B cell (primary cell): ENCODE measurements around the gene PRSS56. TPM values are rescaled to one million over a fixed set of nuclear protein-coding genes. Genes with fewer than 3 reads are reported as not detected.

ENCODE experiments used
- ATAC-seq: fragments of 200-7000 bp; cut with Tn5 transposase; one replicate; pipeline ENCODE4 v1.10.0; 2021; ENCODE audit warnings: low read depth, mild to moderate bottlenecking, moderate number of reproducible peaks, moderate library complexity
- CTCF ChIA-PET: fragments of 350-600 bp; sonication (Branson Sonifier 250); formaldehyde crosslinking; loops from one replicate; lab custom pipeline; 2021; ENCODE audit warnings: antibody characterized with exemption, inconsistent platforms; lab: Charles Lee
- POLR2A ChIA-PET: fragments of 350-600 bp; sonication (Branson Sonifier 250); formaldehyde crosslinking; loops from one replicate; lab custom pipeline; 2021; ENCODE audit warnings: antibody characterized with exemption; lab: Charles Lee
- DNase-seq: peaks from one replicate; pipeline ENCODE4 v3.0.0; 2013
- H2AFZ ChIP-seq: 2 replicates; pipeline ENCODE4 v1.6.1; 2012; ENCODE audit warnings: mild to moderate bottlenecking, low read depth, low read length; ENCODE audit not compliant: insufficient read depth, poor library complexity, severe bottlenecking
- H3K27ac ChIP-seq, 2 donors: 1 replicate in 1 of 2; 2 replicates in 1 of 2; pipeline ENCODE4 v1.5.1; 2012 to 2013; ENCODE audit warnings: low read length in 2 of 2, mild to moderate bottlenecking in 2 of 2, moderate library complexity in 1 of 2
- H3K27me3 ChIP-seq, 4 experiments: fragments of 200-600 bp in 1 of 4; sonication (generic) in 1 of 4; replicated peaks in 1 of 4; 1 replicate in 2 of 4; 2 replicates in 2 of 4; pipeline versions ENCODE4 v1.6.1 to v1.7.0; 2013 to 2016; ENCODE audit warnings: low read length in 3 of 4, mild to moderate bottlenecking in 2 of 4, mixed read lengths in 1 of 4, moderate library complexity in 1 of 4; ENCODE audit not compliant: insufficient read depth in 4 of 4, control insufficient read depth in 3 of 4; ENCODE audit errors: control extremely low read depth in 1 of 4
- H3K36me3 ChIP-seq, 2 experiments: replicated peaks in 1 of 2; 1 replicate in 1 of 2; 2 replicates in 1 of 2; pipeline versions ENCODE4 v1.6.1 to v1.7.1; 2013; ENCODE audit warnings: low read length in 1 of 2; ENCODE audit not compliant: insufficient read depth in 2 of 2, control insufficient read depth in 1 of 2; ENCODE audit errors: control extremely low read depth in 1 of 2, extremely low read depth in 1 of 2
- H3K4me1 ChIP-seq, 2 donors: fragments of 200-600 bp in 1 of 2; sonication (generic) in 1 of 2; 1 replicate in 1 of 2; 2 replicates in 1 of 2; pipeline versions ENCODE4 v1.5.1 to v1.6.1; 2013 to 2017; ENCODE audit warnings: low read length in 2 of 2; ENCODE audit not compliant: control insufficient read depth in 2 of 2, insufficient read depth in 2 of 2
- H3K4me2 ChIP-seq: replicated peaks from 2 replicates; pipeline ENCODE3; 2012; ENCODE audit warnings: mild to moderate bottlenecking, low read depth, low read length; ENCODE audit not compliant: poor library complexity, severe bottlenecking
- H3K4me3 ChIP-seq, 5 experiments: fragments of 200-600 bp in 1 of 5; sonication (generic) in 1 of 5; 1 replicate in 3 of 5; 2 replicates in 2 of 5; pipeline versions ENCODE4 v1.5.1 to v1.7.0; 2011 to 2016; ENCODE audit warnings: low read length in 4 of 5, mild to moderate bottlenecking in 4 of 5, low read depth in 2 of 5, control low read depth in 1 of 5, moderate library complexity in 1 of 5; ENCODE audit not compliant: insufficient read depth in 1 of 5; ENCODE audit errors: control extremely low read depth in 1 of 5, extremely low read depth in 1 of 5
- H3K79me2 ChIP-seq: fragments of 200-600 bp; sonication (generic); one replicate; pipeline ENCODE4 v1.6.0; 2016; ENCODE audit warnings: low read length; ENCODE audit not compliant: control insufficient read depth, insufficient read depth
- H3K9ac ChIP-seq: fragments of 200-600 bp; sonication (generic); 2 replicates; pipeline ENCODE4 v1.6.1; 2017; ENCODE audit warnings: mild to moderate bottlenecking, low read length, moderate library complexity
- H3K9me3 ChIP-seq, 3 donors: one replicate each; pipeline versions ENCODE4 v1.6.1 to v1.7.1; 2013; ENCODE audit warnings: low read length in 2 of 3; ENCODE audit not compliant: control insufficient read depth in 2 of 3, insufficient read depth in 1 of 3; ENCODE audit errors: control extremely low read depth in 1 of 3
- H4K20me1 ChIP-seq: 2 replicates; pipeline ENCODE4 v1.6.0; 2012; ENCODE audit warnings: mild to moderate bottlenecking, low read length; ENCODE audit not compliant: insufficient read depth, control insufficient read depth, poor library complexity, severe bottlenecking
- H3K27ac Mint-ChIP-seq: one replicate; pipeline ENCODE4 v1.8.0; 2021; ENCODE audit warnings: mixed read lengths
- H3K27me3 Mint-ChIP-seq: one replicate; pipeline ENCODE4 v1.8.0; 2021; ENCODE audit warnings: mixed read lengths
- H3K4me1 Mint-ChIP-seq: one replicate; pipeline ENCODE4 v1.8.0; 2021; ENCODE audit warnings: mixed read lengths
- H3K4me3 Mint-ChIP-seq: one replicate; pipeline ENCODE4 v1.8.0; 2021; ENCODE audit warnings: mixed read lengths
- H3K9me3 Mint-ChIP-seq: one replicate; pipeline ENCODE4 v1.8.0; 2022; ENCODE audit warnings: mixed read lengths; ENCODE audit not compliant: insufficient read depth
- EZH2 ChIP-seq: IDR thresholded peaks from 2 replicates; pipeline ENCODE4 v1.6.1; 2012; ENCODE audit warnings: borderline replicate concordance, low read depth, mild to moderate bottlenecking, moderate library complexity, low read length; ENCODE audit not compliant: insufficient read depth, poor library complexity, severe bottlenecking
- WGBS: methylation state at CpG from one replicate; pipeline ENCODE4 v1.1.5; 2013; ENCODE audit warnings: missing lambda C conversion rate; ENCODE audit not compliant: insufficient coverage; 5-methylcytosine and 5-hydroxymethylcytosine counted together
- intact Hi-C: fragments of 100-400 bp; cut with micrococcal nuclease; formaldehyde crosslinking; loops from one replicate; pipeline ENCODE4 v1.10.0; 2022
- polyA plus RNA-seq: library from polyadenylated mRNA; depleted of rRNA; stranded (reverse); fragments of >200 nt; gene quantifications from 2 replicates; pipeline ENCODE4 v1.2.3, GENCODE V29; 2012
- total RNA-seq, 2 donors: library from RNA; stranded (reverse); fragments of 120-200 nt in 1 of 2; gene quantifications; 1 replicate in 1 of 2; 2 replicates in 1 of 2; pipeline versions ENCODE4 v1.2.3 to v1.2.4, GENCODE V29; 2013 to 2022
- TF ChIP-seq, protein P1 (sequence below): fragments of 200-600 bp; IDR thresholded peaks from one replicate; pipeline ENCODE4 v1.8.0; 2022; ENCODE audit warnings: antibody characterized with exemption, mild to moderate bottlenecking

Gene PRSS56
- total and polyA plus RNA-seq, 2 donors (not counting 1 experiment from before 2014, with no cell fraction given), result not detected

DNA sequence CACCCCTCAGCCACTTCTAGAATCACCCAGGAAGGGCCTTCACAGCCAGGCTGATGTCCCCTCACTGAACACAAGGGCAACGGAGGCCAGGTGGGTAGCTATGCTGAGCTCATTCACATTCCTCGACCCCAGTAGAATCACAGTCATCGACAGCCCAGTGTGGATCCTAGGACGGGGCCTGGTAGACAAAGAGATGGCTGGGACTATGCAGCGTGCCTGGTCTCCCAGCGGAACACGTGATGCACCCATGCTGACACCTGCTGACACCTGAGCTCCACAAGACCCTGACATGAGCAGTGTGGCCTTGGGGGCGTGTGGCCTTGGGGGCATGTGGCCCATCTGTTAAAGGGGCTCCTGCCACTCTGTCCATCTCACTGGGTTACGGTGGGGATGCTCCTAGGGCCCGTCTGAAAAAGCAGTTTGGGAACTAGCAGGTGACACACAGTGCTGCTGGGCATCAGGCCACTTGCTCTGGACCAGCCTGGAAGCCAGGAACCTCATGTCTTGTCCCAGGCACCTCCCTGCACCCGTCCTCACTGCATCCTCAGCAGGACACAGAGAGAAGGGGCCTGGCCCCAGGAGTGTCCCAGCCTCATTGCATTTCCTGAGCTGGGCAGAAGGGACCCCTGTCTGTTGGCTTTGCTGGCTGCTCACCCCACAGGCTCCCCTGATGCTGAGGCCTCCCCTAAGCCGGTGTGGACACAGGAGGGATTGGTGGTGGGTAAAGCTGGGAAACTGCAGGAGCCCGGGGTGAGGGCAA, 42.3 kb upstream of the PRSS56 start:
- H3K4me2 ChIP-seq, result no peak overlapping the region
- H3K27me3 Mint-ChIP-seq, result peaks cover 25% of the 10 kb centered on the region
- no peaks in the 10 kb centered on the region for H3K79me2 ChIP-seq
- H4K20me1 ChIP-seq, result no peaks in the 10 kb centered on the region
- H2AFZ ChIP-seq, result no peak overlapping the region
- DNase-seq, result no peak
- no peak overlapping the region for H3K9ac ChIP-seq
- peaks cover under 1% of the 10 kb centered on the region for H3K9me3 Mint-ChIP-seq
- H3K9me3 ChIP-seq, result no peaks in the 10 kb centered on the region
- H3K4me1 Mint-ChIP-seq, result no peaks in the 10 kb centered on the region
- H3K4me1 ChIP-seq, result no peaks in the 10 kb centered on the region
- intact Hi-C loops, result no loop called here
- H3K4me3 Mint-ChIP-seq, result no peak overlapping the region
- peaks cover 0 to 12% (median 0%) of the 10 kb centered on the region in 4 experiments for H3K27me3 ChIP-seq
- CTCF ChIA-PET, result no interaction called here
- H3K4me3 ChIP-seq, result no peak overlapping the region
- POLR2A ChIA-PET, result no interaction called here
- H3K36me3 ChIP-seq, result no peaks in the 10 kb centered on the region
- no peak overlapping the region for H3K27ac ChIP-seq
- no peak for ATAC-seq
- no peak for TF ChIP-seq EZH2
- TF ChIP-seq, protein P1, sequence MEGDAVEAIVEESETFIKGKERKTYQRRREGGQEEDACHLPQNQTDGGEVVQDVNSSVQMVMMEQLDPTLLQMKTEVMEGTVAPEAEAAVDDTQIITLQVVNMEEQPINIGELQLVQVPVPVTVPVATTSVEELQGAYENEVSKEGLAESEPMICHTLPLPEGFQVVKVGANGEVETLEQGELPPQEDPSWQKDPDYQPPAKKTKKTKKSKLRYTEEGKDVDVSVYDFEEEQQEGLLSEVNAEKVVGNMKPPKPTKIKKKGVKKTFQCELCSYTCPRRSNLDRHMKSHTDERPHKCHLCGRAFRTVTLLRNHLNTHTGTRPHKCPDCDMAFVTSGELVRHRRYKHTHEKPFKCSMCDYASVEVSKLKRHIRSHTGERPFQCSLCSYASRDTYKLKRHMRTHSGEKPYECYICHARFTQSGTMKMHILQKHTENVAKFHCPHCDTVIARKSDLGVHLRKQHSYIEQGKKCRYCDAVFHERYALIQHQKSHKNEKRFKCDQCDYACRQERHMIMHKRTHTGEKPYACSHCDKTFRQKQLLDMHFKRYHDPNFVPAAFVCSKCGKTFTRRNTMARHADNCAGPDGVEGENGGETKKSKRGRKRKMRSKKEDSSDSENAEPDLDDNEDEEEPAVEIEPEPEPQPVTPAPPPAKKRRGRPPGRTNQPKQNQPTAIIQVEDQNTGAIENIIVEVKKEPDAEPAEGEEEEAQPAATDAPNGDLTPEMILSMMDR, result no peak
- 92% methylated on average over 13 of the region's 13 CpGs for WGBS
- H3K27ac Mint-ChIP-seq, result no peak overlapping the region

DNA sequence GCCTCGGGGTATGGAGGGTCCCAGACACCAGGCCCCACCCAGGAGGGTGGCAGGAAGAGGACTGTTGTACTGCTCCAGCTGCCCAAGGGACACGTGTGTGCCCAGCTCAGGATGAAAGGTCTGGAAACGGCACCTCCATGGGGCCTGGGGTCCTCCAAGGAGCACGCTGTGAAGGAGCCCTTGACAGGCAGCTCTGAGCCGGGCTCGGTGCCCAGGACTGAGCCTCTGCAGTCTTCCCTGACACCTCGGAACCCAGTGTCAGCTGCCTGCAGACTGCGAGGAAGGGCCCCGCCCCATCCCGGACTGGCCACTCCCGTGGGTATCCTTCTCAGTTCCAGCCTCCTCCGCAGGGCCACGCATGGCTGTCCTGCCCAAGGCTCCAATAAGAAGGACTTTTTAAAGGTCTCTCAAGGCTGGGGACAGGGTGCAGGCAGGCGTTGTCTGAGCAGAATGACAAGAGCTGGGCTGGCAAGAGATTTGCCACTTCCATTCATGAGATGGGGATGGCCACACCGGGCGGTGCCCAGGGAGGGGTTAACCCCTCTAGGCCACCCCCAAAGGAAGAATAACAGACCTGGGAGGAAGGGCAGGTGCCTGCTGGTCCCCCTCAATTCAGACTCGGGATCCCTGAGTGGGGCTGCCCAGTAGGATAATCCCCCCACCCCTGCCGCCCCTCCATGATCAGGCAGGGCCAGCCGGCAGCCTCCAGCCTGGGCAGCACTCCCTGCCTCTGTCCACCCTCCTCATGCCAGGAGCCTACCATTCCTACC, 41.4 kb upstream of the PRSS56 start:
- ATAC-seq, result no peak
- intact Hi-C loops, result no loop called here
- Histone ChIP-seq H4K20me1 (no peaks in the 10 kb centered on the region), H3K4me3 (no peak overlapping the region), H3K4me1 (no peaks in the 10 kb centered on the region), H3K9me3 (no peaks in the 10 kb centered on the region), H2AFZ (no peak overlapping the region), H3K36me3 (no peaks in the 10 kb centered on the region), H3K79me2 (no peaks in the 10 kb centered on the region), H3K27me3 (peaks cover 0 to 14% (median 0%) of the 10 kb centered on the region in 4 experiments), H3K27ac (no peak overlapping the region), H3K9ac (no peak overlapping the region), H3K4me2 (no peak overlapping the region)
- Mint-ChIP-seq H3K4me1 (no peaks in the 10 kb centered on the region), H3K27me3 (peaks cover 24% of the 10 kb centered on the region), H3K27ac (no peak overlapping the region), H3K9me3 (no peaks in the 10 kb centered on the region), H3K4me3 (no peak overlapping the region)
- WGBS, result 87% methylated on average over 17 of the region's 19 CpGs
- DNase-seq, result no peak
- no peak for TF ChIP-seq EZH2
- TF ChIP-seq, protein P1, result no peak
- ChIA-PET CTCF (no interaction called here), POLR2A (no interaction called here)
